ENCODE measurements around the gene MYBPC2. TPM values are rescaled to one million over a fixed set of nuclear protein-coding genes. Genes with fewer than 3 reads are reported as not detected.

The MYBPC2 gene
- total RNA-seq, 1 donor from 2014 or later: 0.12 TPM

GRCh38 chr19:50406829-50407228 lies 25.9 kb upstream of the MYBPC2 start:
- Histone ChIP-seq H3K27me3 (no peaks in the 10 kb centered on the region), H3K4me3 (no peak overlapping the region), H3K36me3 (peaks cover 22% of the 10 kb centered on the region), H3K9me3 (no peaks in the 10 kb centered on the region), H3K4me1 (no peaks in the 10 kb centered on the region), H3K27ac (no peak overlapping the region)
- intact Hi-C loops (cut with DNase I): no loop called here
- no peak for TF ChIP-seq CTCF (IDR thresholded peaks at IDR 0.05)
- ATAC-seq (no peak), DNase-seq (no peak)

GRCh38 chr19:50409347-50409746 lies 23.3 kb upstream of the MYBPC2 start:
- no peak for TF ChIP-seq CTCF (IDR thresholded peaks at IDR 0.05)
- no peak overlapping the region for H3K27ac ChIP-seq
- no peaks in the 10 kb centered on the region for H3K27me3 ChIP-seq

GRCh38 chr19:50410109-50410508 lies 22.6 kb upstream of the MYBPC2 start:
- no peak for DNase-seq
- ATAC-seq: no peak
- no peak for TF ChIP-seq CTCF (IDR thresholded peaks at IDR 0.05)
- Histone ChIP-seq H3K4me3 (no peak overlapping the region), H3K9me3 (no peaks in the 10 kb centered on the region), H3K4me1 (no peaks in the 10 kb centered on the region), H3K36me3 (peaks cover 11% of the 10 kb centered on the region), H3K27ac (no peak overlapping the region), H3K27me3 (no peaks in the 10 kb centered on the region)
- intact Hi-C loops (cut with DNase I): no loop called here

More at GRCh38 chr19:50409347-50409746, 23.3 kb upstream of the MYBPC2 start:
- Histone ChIP-seq H3K36me3 (peaks cover 11% of the 10 kb centered on the region), H3K4me3 (no peak overlapping the region), H3K9me3 (no peaks in the 10 kb centered on the region), H3K4me1 (no peaks in the 10 kb centered on the region)
- intact Hi-C loops (cut with DNase I): no loop called here
- ATAC-seq (no peak), DNase-seq (no peak)

- intact Hi-C loops (cut with DNase I): no loop called here
- no peaks in the 10 kb centered on the region for H3K27me3 ChIP-seq
- no peak for ATAC-seq
- TF ChIP-seq CTCF (IDR thresholded peaks at IDR 0.05): no peak
- no peak for DNase-seq
- peaks cover 11% of the 10 kb centered on the region for H3K36me3 ChIP-seq
- H3K9me3 ChIP-seq: no peaks in the 10 kb centered on the region
- H3K27ac ChIP-seq: no peak overlapping the region
- no peaks in the 10 kb centered on the region for H3K4me1 ChIP-seq
- H3K4me3 ChIP-seq: no peak overlapping the region
Observed at GRCh38 chr19:50412419-50412818, 20.3 kb upstream of the MYBPC2 start.

- ATAC-seq: no peak
- intact Hi-C loops (cut with DNase I): no loop called here
- no peaks in the 10 kb centered on the region for H3K9me3 ChIP-seq
- no peak for TF ChIP-seq CTCF (IDR thresholded peaks at IDR 0.05)
- H3K27me3 ChIP-seq: peaks cover 6% of the 10 kb centered on the region
- no peak for DNase-seq
- peaks cover 11% of the 10 kb centered on the region for H3K36me3 ChIP-seq
- H3K27ac ChIP-seq: no peak overlapping the region
- no peak overlapping the region for H3K4me3 ChIP-seq
- no peaks in the 10 kb centered on the region for H3K4me1 ChIP-seq
Observed at GRCh38 chr19:50413096-50413495, 19.6 kb upstream of the MYBPC2 start.

- peaks cover 7% of the 10 kb centered on the region for H3K27me3 ChIP-seq
- H3K9me3 ChIP-seq: no peaks in the 10 kb centered on the region
- ATAC-seq: no peak
- no peaks in the 10 kb centered on the region for H3K4me1 ChIP-seq
- H3K27ac ChIP-seq: no peak overlapping the region
- H3K4me3 ChIP-seq: no peak overlapping the region
- no peak for TF ChIP-seq CTCF (IDR thresholded peaks at IDR 0.05)
- intact Hi-C loops (cut with DNase I): no loop called here
- DNase-seq: no peak
- H3K36me3 ChIP-seq: peaks cover 11% of the 10 kb centered on the region
Observed at GRCh38 chr19:50413531-50413930, 19.2 kb upstream of the MYBPC2 start.

All from upper lobe of right lung (tissue), 1 donor.